GM12892 (cell line): ENCODE results near the gene SYT13.

Source experiments
- POLR2A ChIP-seq: IDR thresholded peaks from 2 replicates; pipeline ENCODE4 v1.6.1; 2011; ENCODE audit warnings: low read depth, low read length, control low read depth
- TAF1 ChIP-seq: IDR thresholded peaks from 2 replicates; pipeline ENCODE4 v1.6.1; 2011; ENCODE audit warnings: low read depth, mild to moderate bottlenecking, control low read depth, low read length, borderline replicate concordance

DNA sequence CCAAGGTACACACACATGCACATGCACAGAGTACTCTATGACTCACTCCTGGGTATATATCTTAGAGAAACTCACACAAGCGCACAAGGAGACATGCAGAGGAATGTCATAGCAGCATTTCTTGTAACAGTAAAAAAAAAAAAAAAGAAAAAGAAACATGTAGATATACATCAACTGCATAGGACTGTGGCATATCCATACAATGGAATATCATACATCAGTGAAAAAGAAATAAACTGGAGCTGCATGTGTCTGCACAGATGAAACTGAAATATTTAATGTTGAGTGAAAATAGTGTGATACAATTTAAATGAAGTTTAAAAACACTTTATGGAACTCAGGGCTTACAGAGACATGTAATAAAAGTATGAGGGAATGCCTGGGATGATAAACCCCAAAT, 46.4 kb downstream of the SYT13 start:
- TF ChIP-seq POLR2A (no peak), TAF1 (no peak)
